ENCODE data around the gene ECM1.

The ECM1 gene

GRCh38 chr1:150555971-150556865 is 48.3 kb downstream of the ECM1 start:
- H3F3A ChIP-seq (ENCODE audit: insufficient read depth): peaks cover 11% of the 10 kb centered on the region
- H4K20me1 ChIP-seq (ENCODE audit: low read depth, low read length): no peaks in the 10 kb centered on the region
- H3K9ac ChIP-seq (ENCODE audit: low read length): no peak overlapping the region
- no peaks in the 10 kb centered on the region for H3K9me2 ChIP-seq (replicated peaks; ENCODE audit: insufficient read depth, low read length)
- no peaks in the 10 kb centered on the region for H3K36me3 ChIP-seq (ENCODE audit: low read length)
- no peak overlapping the region for H2AFZ ChIP-seq (ENCODE audit: low read depth, low read length, severe bottlenecking)
- no peak overlapping the region for H3K4me2 ChIP-seq (ENCODE audit: low read depth, low read length, poor library complexity, severe bottlenecking)
- H3K9me3 ChIP-seq (ENCODE audit: insufficient read depth, low read length): no peaks in the 10 kb centered on the region
- H3K4me3 ChIP-seq (ENCODE audit: insufficient read depth, low read length, poor library complexity, severe bottlenecking): no peak overlapping the region
- TF ChIP-seq CTCF (IDR thresholded peaks at IDR 0.05; ENCODE audit: insufficient read depth, low read length, poor library complexity, severe bottlenecking) (no peak), EZH2phosphoT487 (conservative IDR thresholded peaks at IDR 0.05; ENCODE audit: low read length) (no peak)
- H3K79me2 ChIP-seq (ENCODE audit: insufficient read depth, low read length): no peaks in the 10 kb centered on the region
- no peaks in the 10 kb centered on the region for H3K27me3 ChIP-seq (ENCODE audit: low read length)
- no peak overlapping the region for H3K27ac ChIP-seq (ENCODE audit: low read depth, low read length)

GRCh38 chr1:150557065-150557600 is 49.2 kb downstream of the ECM1 start:
- peaks cover 19% of the 10 kb centered on the region for H3F3A ChIP-seq (ENCODE audit: insufficient read depth)
- no peaks in the 10 kb centered on the region for H3K9me2 ChIP-seq (replicated peaks; ENCODE audit: insufficient read depth, low read length)
- H3K9me3 ChIP-seq (ENCODE audit: insufficient read depth, low read length): no peaks in the 10 kb centered on the region
- H3K27ac ChIP-seq (ENCODE audit: low read depth, low read length): no peak overlapping the region
- H3K27me3 ChIP-seq (ENCODE audit: low read length): no peaks in the 10 kb centered on the region
- H4K20me1 ChIP-seq (ENCODE audit: low read depth, low read length): no peaks in the 10 kb centered on the region
- H3K36me3 ChIP-seq (ENCODE audit: low read length): no peaks in the 10 kb centered on the region
- no peaks in the 10 kb centered on the region for H3K79me2 ChIP-seq (ENCODE audit: insufficient read depth, low read length)
- no peak overlapping the region for H2AFZ ChIP-seq (ENCODE audit: low read depth, low read length, severe bottlenecking)
- H3K4me2 ChIP-seq (ENCODE audit: low read depth, low read length, poor library complexity, severe bottlenecking): no peak overlapping the region
- TF ChIP-seq EZH2phosphoT487 (conservative IDR thresholded peaks at IDR 0.05; ENCODE audit: low read length): no peak
- no peak for TF ChIP-seq CTCF (IDR thresholded peaks at IDR 0.05; ENCODE audit: insufficient read depth, low read length, poor library complexity, severe bottlenecking)
- H3K4me3 ChIP-seq (ENCODE audit: insufficient read depth, low read length, poor library complexity, severe bottlenecking): no peak overlapping the region
- H3K9ac ChIP-seq (ENCODE audit: low read length): no peak overlapping the region

GRCh38 chr1:150557813-150558212 is 49.9 kb downstream of the ECM1 start:
- peaks cover 25% of the 10 kb centered on the region for H3F3A ChIP-seq (ENCODE audit: insufficient read depth)

More at GRCh38 chr1:150557813-150558212, 49.9 kb downstream of the ECM1 start:
- Histone ChIP-seq H4K20me1 (ENCODE audit: low read depth, low read length) (no peaks in the 10 kb centered on the region), H3K36me3 (ENCODE audit: low read length) (no peaks in the 10 kb centered on the region), H3K27me3 (ENCODE audit: low read length) (no peaks in the 10 kb centered on the region), H3K79me2 (ENCODE audit: insufficient read depth, low read length) (no peaks in the 10 kb centered on the region), H3K9me2 (replicated peaks; ENCODE audit: insufficient read depth, low read length) (no peaks in the 10 kb centered on the region), H3K27ac (ENCODE audit: low read depth, low read length) (no peak overlapping the region), H2AFZ (ENCODE audit: low read depth, low read length, severe bottlenecking) (no peak overlapping the region), H3K9ac (ENCODE audit: low read length) (no peak overlapping the region), H3K4me3 (ENCODE audit: insufficient read depth, low read length, poor library complexity, severe bottlenecking) (no peak overlapping the region), H3K9me3 (ENCODE audit: insufficient read depth, low read length) (no peaks in the 10 kb centered on the region), H3K4me2 (ENCODE audit: low read depth, low read length, poor library complexity, severe bottlenecking) (no peak overlapping the region)
- TF ChIP-seq EZH2phosphoT487 (conservative IDR thresholded peaks at IDR 0.05; ENCODE audit: low read length) (no peak), CTCF (IDR thresholded peaks at IDR 0.05; ENCODE audit: insufficient read depth, low read length, poor library complexity, severe bottlenecking) (no peak)

Measured in SU-DHL-6 (cell line).